ENCODE results near the gene PHACTR4. TPM values are rescaled to one million over a fixed set of nuclear protein-coding genes. Genes with fewer than 3 reads are reported as not detected.

Gene PHACTR4
- total RNA-seq, 1 experiment from 2014 or later, result 52.9 TPM

DNA sequence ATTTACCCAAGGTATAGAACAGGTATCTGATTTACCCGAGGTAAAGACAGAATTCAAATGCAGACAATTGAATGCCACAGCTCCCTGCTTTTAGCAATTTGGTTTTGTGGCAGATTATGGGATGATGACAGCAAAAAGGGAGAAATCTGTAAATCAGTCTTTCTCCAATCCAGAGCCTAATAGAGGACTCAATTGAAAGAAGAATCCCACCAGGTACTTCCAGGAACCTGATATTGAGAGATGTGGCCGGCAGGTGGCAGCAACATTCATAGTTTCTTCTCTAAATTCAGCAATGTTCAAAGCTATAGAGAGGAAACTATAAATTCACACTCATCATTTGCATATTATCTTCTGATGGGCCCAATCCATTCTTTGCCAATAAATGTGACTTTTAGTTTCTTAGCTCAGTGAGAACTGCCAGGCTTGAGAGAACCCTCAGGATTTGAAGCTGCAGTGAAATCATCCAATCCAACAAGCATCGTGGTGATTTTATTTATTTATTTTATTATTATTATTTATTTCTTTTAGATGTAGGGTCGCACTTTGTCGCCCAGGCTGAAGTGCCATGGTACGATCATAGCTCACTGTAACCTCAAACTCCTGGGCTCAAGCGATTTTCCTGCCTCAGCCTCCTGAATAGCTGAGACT lies 9.8 kb upstream of the PHACTR4 start:
- ATAC-seq (peak; percentile 73), DNase-seq (ENCODE audit: low spot score) (peak; percentile 77)
- no peak overlapping the region for H3K27ac Mint-ChIP-seq
- no peaks in the 10 kb centered on the region for H3K4me1 Mint-ChIP-seq
- ChIA-PET POLR2A (no interaction called here), CTCF (interaction anchor here (0.6 to 2.3 kb wide), 31 partner anchors 8 to 517 kb away, joined by 3 to 16 read pairs (median 4); partner anchors contain the start of genes ATP5IF1, EYA3, MED18 and PHACTR4)
- no peaks in the 10 kb centered on the region for H3K9me3 Mint-ChIP-seq
- no peak overlapping the region for H3K4me3 Mint-ChIP-seq
- no peaks in the 10 kb centered on the region for H3K36me3 Mint-ChIP-seq
- H3K27me3 Mint-ChIP-seq (ENCODE audit: low read depth), result no peaks in the 10 kb centered on the region
- no peak for TF ChIP-seq ZNF219 (CRISPR knock-in tag; IDR thresholded peaks at IDR 0.05; ENCODE audit: borderline replicate concordance)
- TF ChIP-seq ERG (CRISPR knock-in tag; IDR thresholded peaks at IDR 0.05), result no peak
- TF ChIP-seq, protein P1, sequence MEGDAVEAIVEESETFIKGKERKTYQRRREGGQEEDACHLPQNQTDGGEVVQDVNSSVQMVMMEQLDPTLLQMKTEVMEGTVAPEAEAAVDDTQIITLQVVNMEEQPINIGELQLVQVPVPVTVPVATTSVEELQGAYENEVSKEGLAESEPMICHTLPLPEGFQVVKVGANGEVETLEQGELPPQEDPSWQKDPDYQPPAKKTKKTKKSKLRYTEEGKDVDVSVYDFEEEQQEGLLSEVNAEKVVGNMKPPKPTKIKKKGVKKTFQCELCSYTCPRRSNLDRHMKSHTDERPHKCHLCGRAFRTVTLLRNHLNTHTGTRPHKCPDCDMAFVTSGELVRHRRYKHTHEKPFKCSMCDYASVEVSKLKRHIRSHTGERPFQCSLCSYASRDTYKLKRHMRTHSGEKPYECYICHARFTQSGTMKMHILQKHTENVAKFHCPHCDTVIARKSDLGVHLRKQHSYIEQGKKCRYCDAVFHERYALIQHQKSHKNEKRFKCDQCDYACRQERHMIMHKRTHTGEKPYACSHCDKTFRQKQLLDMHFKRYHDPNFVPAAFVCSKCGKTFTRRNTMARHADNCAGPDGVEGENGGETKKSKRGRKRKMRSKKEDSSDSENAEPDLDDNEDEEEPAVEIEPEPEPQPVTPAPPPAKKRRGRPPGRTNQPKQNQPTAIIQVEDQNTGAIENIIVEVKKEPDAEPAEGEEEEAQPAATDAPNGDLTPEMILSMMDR (IDR thresholded peaks at IDR 0.05), result peak; percentile 52
- TF ChIP-seq ZNF317 (CRISPR knock-in tag; IDR thresholded peaks at IDR 0.05; ENCODE audit: borderline replicate concordance, low read depth), result no peak
- TF ChIP-seq, protein P2, sequence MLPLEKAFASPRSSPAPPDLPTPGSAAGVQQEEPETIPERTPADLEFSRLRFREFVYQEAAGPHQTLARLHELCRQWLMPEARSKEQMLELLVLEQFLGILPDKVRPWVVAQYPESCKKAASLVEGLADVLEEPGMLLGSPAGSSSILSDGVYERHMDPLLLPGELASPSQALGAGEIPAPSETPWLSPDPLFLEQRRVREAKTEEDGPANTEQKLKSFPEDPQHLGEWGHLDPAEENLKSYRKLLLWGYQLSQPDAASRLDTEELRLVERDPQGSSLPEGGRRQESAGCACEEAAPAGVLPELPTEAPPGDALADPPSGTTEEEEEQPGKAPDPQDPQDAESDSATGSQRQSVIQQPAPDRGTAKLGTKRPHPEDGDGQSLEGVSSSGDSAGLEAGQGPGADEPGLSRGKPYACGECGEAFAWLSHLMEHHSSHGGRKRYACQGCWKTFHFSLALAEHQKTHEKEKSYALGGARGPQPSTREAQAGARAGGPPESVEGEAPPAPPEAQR (CRISPR knock-in tag; IDR thresholded peaks at IDR 0.05), result no peak
- TF ChIP-seq, protein P3, sequence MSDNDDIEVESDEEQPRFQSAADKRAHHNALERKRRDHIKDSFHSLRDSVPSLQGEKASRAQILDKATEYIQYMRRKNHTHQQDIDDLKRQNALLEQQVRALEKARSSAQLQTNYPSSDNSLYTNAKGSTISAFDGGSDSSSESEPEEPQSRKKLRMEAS (CRISPR knock-in tag; IDR thresholded peaks at IDR 0.05), result no peak
- TF ChIP-seq RELA (CRISPR knock-in tag; IDR thresholded peaks at IDR 0.05; ENCODE audit: borderline replicate concordance), result no peak
- TF ChIP-seq SP1 (CRISPR knock-in tag; conservative IDR thresholded peaks at IDR 0.05), result no peak
- no peak for TF ChIP-seq IRF2 (CRISPR knock-in tag; IDR thresholded peaks at IDR 0.05; ENCODE audit: borderline replicate concordance, low read depth)
- peak; percentile 28; the same call in 1 of the 2 replicates for TF ChIP-seq HMGA2 (CRISPR knock-in tag; IDR thresholded peaks at IDR 0.05)

DNA sequence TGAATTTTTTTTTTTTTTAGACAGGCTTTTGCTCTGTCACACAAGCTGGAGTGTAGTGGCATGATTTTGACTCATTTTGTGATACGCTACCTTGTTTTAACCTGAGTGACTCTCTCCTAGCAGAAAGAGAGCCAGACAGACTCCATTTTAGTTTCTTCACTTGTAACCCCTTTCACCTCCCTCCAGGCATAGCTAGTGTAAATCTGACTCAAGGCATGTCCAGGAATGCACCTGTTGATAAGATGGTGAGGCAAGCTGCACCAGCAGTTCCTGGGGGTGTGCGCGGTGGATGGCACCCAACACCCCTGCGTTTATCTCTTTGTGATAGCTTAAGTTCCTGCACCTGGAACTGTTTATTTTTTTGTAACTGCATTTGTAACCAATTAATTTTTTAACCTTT lies 4.7 kb upstream of the PHACTR4 start:
- DNase-seq (ENCODE audit: low spot score), result no peak
- ChIA-PET CTCF (interaction anchor here (0.7 kb wide), 1 partner anchor 407 kb away, joined by 3 read pairs; no protein-coding TSS in a partner anchor), POLR2A (no interaction called here)
- TF ChIP-seq SOX15 (CRISPR knock-in tag; IDR thresholded peaks at IDR 0.05) (no peak), ZNF219 (CRISPR knock-in tag; IDR thresholded peaks at IDR 0.05; ENCODE audit: borderline replicate concordance) (no peak), SMAD3 (CRISPR knock-in tag; IDR thresholded peaks at IDR 0.05; ENCODE audit: borderline replicate concordance) (no peak), FOXK1 (CRISPR knock-in tag; IDR thresholded peaks at IDR 0.05) (no peak), HMGXB4 (CRISPR knock-in tag; IDR thresholded peaks at IDR 0.05) (no peak), ZBTB43 (CRISPR knock-in tag; IDR thresholded peaks at IDR 0.05) (no peak)
- Mint-ChIP-seq H3K9me3 (no peaks in the 10 kb centered on the region), H3K36me3 (no peaks in the 10 kb centered on the region), H3K27ac (no peak overlapping the region; the same call in 1 of the 2 replicates), H3K27me3 (ENCODE audit: low read depth) (no peaks in the 10 kb centered on the region), H3K4me3 (no peak overlapping the region), H3K4me1 (peaks cover 9% of the 10 kb centered on the region)
- ATAC-seq, result no peak
